HG03196 (cell line): ENCODE measurements around the gene RAB44.
"Not testable (repeated sequence)": the region's sequence is repeated elsewhere in the genome, so short reads cannot be mapped to it uniquely, and the experiment has no call there.

Experiments
- ATAC-seq: cut with Tn5 transposase; IDR thresholded peaks from one replicate; pipeline ENCODE4 v1.9.1; 2021; ENCODE audit not compliant: unreplicated experiment

Gene RAB44, protein sequence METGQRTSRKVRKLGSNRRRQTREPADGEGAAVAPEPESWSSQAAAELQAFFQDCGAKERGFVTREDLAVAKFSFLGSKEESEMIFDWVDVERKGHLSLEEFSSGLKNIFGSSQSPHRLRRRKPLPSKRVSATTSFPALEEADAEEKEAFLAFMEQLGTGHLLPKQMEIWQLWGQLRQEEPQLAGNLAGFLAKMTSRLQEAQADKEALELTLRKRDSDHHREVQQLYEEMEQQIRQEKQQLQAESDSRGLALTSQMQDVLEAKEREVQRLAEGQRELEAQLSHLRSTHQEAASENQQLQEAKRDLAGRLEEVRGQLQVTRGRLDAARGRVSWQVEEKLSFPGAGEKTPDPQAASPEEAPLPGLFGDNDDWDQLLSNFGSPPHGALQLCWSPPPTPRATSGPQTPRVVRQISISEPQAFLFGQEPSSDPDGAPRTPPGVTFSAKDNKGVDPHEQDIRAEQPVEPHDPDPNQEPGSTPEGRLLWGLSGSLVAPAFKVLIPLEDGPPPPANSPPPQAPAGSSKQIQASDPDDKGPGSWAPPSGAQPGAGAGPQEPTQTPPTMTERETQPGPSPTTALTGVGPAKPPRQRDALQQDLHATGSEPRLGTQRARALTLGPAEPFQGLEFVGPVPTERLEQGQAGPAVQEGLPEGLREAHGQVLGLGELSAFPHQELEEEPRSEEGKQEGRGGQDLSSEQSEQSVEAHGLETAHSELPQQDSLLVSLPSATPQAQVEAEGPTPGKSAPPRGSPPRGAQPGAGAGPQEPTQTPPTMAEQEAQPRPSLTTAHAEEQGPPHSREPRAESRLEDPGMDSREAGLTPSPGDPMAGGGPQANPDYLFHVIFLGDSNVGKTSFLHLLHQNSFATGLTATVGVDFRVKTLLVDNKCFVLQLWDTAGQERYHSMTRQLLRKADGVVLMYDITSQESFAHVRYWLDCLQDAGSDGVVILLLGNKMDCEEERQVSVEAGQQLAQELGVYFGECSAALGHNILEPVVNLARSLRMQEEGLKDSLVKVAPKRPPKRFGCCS

GRCh38 chr6:36697481-36697903 lies at the start of gene RAB44:
TSS of gene RAB44 (plus strand) at chr6:36697826. CDS start at chr6:36704236, 6,410 bp downstream.
- no peak for ATAC-seq

GRCh38 chr6:36649086-36649485 lies 48.5 kb upstream of the RAB44 start:
- ATAC-seq: no peak

DNA sequence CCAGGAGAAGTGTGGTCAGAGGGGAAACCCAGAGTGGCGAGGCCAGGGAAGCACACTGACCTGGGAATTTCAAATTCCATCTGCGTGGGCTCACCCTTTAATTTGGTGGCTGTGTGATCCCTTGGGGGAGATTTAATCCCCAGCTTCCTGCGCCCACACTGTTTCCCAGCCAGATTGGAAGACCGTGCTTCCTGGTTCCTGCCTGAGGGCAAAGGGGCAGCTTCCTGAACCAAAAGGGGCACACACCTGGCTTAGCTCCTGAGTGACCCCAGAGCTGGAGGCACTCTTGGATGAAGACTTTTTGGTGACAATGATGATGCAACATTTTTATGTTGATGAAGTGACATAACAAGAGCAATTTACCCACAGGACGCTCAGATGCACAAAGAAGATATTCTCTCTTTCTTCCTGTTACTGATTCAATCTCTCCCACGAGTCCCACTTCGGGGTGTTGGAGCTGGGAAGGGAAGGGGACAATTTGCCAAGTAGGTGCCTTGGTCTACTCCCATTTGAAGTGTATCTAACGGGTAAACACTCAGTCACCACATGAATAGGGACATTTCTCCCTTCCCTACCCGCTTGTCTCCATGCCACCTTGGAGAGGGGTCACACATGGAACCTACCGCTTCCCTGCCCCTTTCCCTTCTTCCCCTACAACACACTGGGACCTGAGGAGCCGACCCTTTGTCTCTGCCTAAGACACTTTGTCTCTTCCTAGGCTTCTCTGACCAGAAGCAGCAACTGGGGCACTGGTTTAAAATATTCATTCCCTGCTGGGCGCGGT lies 47.7 kb upstream of the RAB44 start:
- ATAC-seq: no peak

GRCh38 chr6:36650848-36651478 lies 46.7 kb upstream of the RAB44 start:
- ATAC-seq: peak; percentile 61

GRCh38 chr6:36651659-36652379 lies 45.8 kb upstream of the RAB44 start:
- ATAC-seq: no peak

- ATAC-seq: not testable (repeated sequence)
Observed at GRCh38 chr6:36654469-36654868, 43.2 kb upstream of the RAB44 start.

DNA sequence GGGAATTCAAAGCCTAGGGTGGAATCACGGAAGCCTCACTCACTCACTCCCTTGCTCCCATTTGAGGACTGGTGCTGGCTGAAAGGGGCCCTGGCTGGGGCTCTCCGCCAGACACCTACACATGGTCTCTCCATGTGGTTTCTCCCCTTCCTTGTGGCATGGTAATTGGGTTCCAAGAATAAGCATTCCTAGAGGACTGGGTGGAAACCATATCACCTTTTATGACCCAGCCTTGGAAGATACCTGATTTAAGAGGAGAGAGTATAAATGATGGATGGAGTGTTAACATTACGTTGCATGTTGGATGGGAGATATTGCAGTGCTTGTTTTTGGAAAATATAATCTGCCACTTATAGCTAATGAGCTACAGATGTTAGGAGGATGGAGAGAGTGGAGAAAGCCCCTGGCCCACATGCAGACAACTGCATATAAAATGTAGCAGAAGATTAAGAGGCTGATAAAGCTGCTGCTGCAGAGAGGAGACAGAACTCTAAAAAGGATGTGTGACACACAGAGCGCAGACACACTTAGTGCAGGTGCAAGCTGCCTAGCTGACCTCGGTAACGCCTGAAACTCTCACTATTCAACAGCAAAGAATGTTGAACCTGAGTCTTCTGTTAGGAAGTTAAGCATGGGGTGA lies 42.4 kb upstream of the RAB44 start:
- no peak for ATAC-seq

DNA sequence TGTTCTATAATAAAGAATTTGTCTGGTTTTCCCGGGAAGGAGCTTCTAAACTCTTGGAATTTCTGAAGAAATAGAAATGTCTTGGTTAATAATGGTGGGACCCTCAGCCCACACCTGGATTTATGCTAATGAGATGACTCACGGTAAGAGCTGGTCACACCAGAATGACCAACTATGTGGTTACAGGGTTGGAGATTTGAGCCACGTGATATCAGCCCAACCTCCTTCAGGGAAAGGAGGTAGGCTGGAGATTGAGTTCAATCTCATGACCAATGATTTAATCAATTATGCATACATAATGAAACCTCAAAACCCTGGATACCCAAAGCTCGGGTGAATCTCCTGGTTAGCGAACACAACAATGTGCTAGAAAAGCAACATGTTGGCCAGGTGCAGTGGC lies 41.2 kb upstream of the RAB44 start:
- no peak for ATAC-seq

DNA sequence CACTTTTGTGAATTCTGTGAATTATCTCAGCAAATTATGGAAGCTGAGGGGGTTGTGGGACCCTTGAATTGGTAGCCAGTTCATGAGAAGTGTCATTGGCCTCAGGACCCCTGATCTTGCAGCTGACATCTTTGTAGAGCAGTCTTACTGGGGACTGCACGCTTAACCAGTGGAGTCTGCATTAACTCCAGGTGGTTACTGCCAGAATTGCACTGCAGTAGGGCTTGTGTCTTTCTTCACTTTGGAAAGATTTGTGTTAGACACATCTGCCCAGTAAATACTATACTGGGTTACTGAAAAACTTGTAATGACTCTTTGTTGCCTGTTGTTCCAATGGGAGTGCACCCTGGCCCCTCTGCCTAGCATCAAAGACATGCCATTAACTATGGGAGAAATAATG lies 40.4 kb upstream of the RAB44 start:
- ATAC-seq: no peak

GRCh38 chr6:36657942-36658544 lies 39.6 kb upstream of the RAB44 start:
- ATAC-seq: no peak

GRCh38 chr6:36659271-36659670 lies 38.4 kb upstream of the RAB44 start:
- no peak for ATAC-seq

DNA sequence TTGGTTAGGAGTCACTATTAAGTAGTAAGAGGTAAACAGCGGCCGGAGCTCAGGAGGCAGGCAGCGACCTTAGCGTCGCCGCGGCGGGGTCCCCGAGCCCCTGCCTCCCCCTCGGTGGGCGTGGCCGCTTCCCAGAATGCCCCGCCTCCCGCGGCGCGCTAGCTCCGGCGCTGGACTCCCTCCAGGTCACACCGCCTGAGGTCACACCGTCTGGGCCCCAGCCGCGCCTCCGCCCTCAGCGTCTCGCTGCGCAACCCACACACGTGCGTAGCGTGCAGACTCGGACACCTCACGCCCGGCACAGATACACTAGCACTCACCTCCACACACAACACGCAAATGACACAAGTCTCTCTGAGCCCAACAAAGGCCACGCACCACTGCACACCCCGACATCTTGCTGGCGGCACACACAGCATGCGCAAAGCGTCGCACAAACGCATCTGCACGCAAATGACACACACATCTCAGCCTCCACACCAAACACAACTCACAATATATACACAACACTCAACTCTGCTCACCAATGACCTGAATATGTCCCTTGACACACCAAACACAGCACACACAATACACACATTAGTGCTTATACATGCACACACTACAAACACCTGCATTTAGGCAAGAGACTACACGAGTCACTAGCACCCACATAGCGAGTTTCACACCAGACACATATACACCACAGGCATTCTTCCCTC lies 36.7 kb upstream of the RAB44 start:
- ATAC-seq: no peak

DNA sequence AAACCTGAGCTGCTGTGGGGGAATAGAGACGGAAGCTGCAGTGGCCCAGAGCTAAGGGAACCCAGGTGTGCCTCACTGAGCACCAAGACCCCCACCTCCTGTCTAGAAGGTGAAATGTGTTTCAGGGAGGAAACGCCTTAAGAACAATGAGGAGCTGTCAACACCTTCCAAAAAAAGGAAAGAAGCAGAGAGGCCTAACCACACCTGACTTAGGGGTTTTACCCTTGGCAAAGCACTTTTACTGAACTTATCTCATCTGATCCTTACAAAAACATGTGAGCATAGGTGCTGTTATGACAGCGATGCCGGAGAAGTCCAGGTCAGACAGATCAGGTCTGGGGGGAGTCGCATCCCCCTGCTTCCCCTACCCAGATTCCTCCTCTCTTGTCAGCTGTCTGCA lies 35.2 kb upstream of the RAB44 start:
- ATAC-seq: no peak

DNA sequence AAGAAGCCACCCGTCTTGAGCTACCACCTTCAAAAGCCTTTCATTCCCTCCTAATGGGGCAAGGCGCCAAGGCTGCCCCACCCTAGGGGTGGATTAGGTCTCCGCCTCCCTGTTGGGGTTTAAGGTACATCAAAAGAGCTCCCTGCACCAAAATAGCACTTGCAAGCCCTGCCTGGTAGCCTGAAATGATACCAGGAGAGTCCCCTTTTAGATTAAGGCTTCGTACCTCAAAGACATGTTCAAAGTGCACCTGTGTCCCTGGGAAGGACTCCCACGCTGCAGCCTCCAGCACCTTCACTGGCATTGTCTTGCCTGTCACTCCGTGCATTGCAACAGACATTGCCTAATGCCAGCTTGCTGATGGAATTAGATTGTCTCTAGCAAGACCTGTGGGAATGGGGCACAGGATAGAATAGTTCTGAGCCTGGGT lies 34.8 kb upstream of the RAB44 start:
- ATAC-seq: no peak

DNA sequence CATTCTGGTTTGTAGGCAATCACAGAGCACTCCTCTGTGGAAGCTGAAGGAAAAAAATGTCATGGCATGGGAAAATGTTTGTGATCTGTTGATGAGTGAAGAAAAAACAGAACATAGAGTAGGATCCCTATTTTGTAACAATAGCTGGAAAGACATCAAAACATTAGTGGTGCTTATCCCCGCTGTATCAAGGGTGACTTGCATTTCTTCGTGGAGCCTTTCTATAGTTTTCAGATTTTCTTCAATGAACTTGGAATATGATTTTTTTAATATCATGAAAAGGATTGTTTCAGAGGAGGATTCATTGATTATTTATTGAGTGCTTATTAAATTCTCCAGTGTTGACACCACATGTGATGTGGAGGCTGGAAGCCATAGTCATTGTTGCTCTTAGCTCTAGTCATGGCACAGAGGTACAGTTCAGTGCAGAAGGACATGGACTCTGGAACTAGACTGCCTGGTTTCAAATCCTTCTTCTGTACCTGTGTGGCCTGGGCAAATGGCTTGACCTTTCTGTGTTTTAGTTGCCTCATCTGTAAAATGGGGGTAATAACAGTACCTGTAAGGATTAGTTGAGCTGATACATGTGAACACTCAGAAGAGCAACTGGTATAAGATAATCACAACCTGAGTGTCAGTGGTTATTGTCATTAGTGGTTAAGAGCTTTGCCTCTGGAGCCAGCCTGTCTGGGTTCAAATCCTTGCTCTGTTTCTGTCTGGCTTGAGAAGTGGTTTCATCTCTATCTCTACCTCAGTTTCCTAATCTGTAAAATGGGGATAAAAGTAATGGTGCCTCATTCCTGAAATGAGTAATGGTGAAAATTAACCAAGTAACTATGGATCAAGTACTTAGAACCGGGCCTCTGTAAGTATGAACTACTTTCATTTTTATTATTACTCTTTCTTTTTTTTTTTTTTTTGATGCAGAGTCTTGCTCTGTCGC lies 33.9 kb upstream of the RAB44 start:
- no peak for ATAC-seq

DNA sequence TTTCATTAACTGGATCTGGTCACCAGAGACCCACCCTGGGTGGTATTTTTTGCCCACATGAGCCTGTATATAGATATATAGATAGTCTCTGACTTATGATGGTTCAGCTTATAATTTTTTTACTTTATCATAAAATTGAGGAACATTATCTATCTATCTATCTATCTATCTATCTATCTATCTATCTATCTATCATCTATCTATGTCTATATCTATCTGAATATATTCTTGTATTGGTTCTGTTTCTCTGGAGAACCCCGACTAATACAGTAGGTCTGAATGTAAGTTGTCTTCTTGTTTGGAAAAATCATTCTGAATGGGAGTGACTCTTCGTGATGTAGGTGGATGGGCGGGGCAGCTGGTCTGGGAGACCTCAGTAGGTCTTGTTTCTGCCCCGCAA lies 32.4 kb upstream of the RAB44 start:
- ATAC-seq: no peak

- ATAC-seq: no peak
Observed at GRCh38 chr6:36666287-36666686, 31.3 kb upstream of the RAB44 start.
